ENCODE results near the gene RHBDF2.

RHBDF2 gene

GRCh38 chr17:76432712-76433336 lies 68.4 kb downstream of the RHBDF2 start:
- DNase-seq: peak; percentile 68

GRCh38 chr17:76432004-76432403 lies 69.2 kb downstream of the RHBDF2 start:
- DNase-seq: no peak

GRCh38 chr17:76431509-76431908 lies 69.7 kb downstream of the RHBDF2 start:
- DNase-seq: no peak

- DNase-seq: no peak
Observed at GRCh38 chr17:76428511-76428910, 72.7 kb downstream of the RHBDF2 start.

GRCh38 chr17:76427501-76428231 lies 73.6 kb downstream of the RHBDF2 start:
- no peak for DNase-seq

GRCh38 chr17:76426853-76427252 lies 74.4 kb downstream of the RHBDF2 start:
- DNase-seq: no peak

GRCh38 chr17:76422860-76423259 lies 78.4 kb downstream of the RHBDF2 start:
- DNase-seq: no peak

GRCh38 chr17:76422406-76422805 lies 78.8 kb downstream of the RHBDF2 start:
- DNase-seq: no peak

GRCh38 chr17:76421044-76421407 lies 80.2 kb downstream of the RHBDF2 start:
- DNase-seq: no peak
